HG02610 (cell line): ENCODE results near the gene ACOT7.

Experiments
- ATAC-seq: cut with Tn5 transposase; IDR thresholded peaks from one replicate; pipeline ENCODE4 v1.9.1; 2021; ENCODE audit warnings: mild to moderate bottlenecking, moderate library complexity; ENCODE audit not compliant: unreplicated experiment

Gene ACOT7

GRCh38 chr1:6273380-6273891 lies 120.1 kb downstream of the ACOT7 start:
- no peak for ATAC-seq

GRCh38 chr1:6272868-6273267 lies 120.7 kb downstream of the ACOT7 start:
- no peak for ATAC-seq

- ATAC-seq = no peak
These were observed 121.1 kb downstream of the ACOT7 start for GRCh38 chr1:6272452-6272851.

GRCh38 chr1:6271554-6271953 lies 122.0 kb downstream of the ACOT7 start:
- ATAC-seq = no peak

- ATAC-seq = no peak
These were observed 122.6 kb downstream of the ACOT7 start for GRCh38 chr1:6271006-6271405.

GRCh38 chr1:6270401-6270800 lies 123.2 kb downstream of the ACOT7 start:
- no peak for ATAC-seq

- ATAC-seq = no peak
These were observed 123.7 kb downstream of the ACOT7 start for GRCh38 chr1:6269720-6270400.

- no peak for ATAC-seq
These were observed 124.3 kb downstream of the ACOT7 start for GRCh38 chr1:6269296-6269695.

- no peak for ATAC-seq
These were observed 125.2 kb downstream of the ACOT7 start for GRCh38 chr1:6268415-6268814.

- ATAC-seq = no peak
These were observed 125.8 kb downstream of the ACOT7 start for GRCh38 chr1:6267686-6268322.

- no peak for ATAC-seq
These were observed 126.9 kb downstream of the ACOT7 start for GRCh38 chr1:6266641-6267040.

- ATAC-seq = no peak
These were observed 128.4 kb downstream of the ACOT7 start for GRCh38 chr1:6265151-6265550.

- ATAC-seq = no peak
These were observed 129.9 kb downstream of the ACOT7 start for GRCh38 chr1:6263716-6264115.

GRCh38 chr1:6262555-6263420 lies 130.8 kb downstream of the ACOT7 start:
- no peak for ATAC-seq

GRCh38 chr1:6261615-6261995 lies 132.0 kb downstream of the ACOT7 start:
- ATAC-seq = no peak

- ATAC-seq = no peak
These were observed 132.5 kb downstream of the ACOT7 start, which contains the start of gene GPR153 for GRCh38 chr1:6260961-6261614. Gene GPR153, minus strand, starts transcription at chr1:6261098. Its CDS starts 6,193 bp downstream, at chr1:6254905.

GRCh38 chr1:6260433-6260934 lies 133.1 kb downstream of the ACOT7 start:
- no peak for ATAC-seq

GRCh38 chr1:6259491-6260362 lies 133.8 kb downstream of the ACOT7 start:
- ATAC-seq = no peak

GRCh38 chr1:6258675-6259074 lies 134.9 kb downstream of the ACOT7 start:
- no peak for ATAC-seq

- ATAC-seq = no peak
These were observed 136.0 kb downstream of the ACOT7 start for GRCh38 chr1:6257541-6258069.
